Measurements from ENCODE around the gene SLC25A21.

The SLC25A21 gene

GRCh38 chr14:36947362-36947761 is 225.0 kb downstream of the SLC25A21 start:
- no peak for DNase-seq
- WGBS (ENCODE audit: insufficient coverage) = no CpG with 5 or more reads among the region's 1 CpG
- CTCF ChIA-PET = no interaction called here

GRCh38 chr14:36946872-36947271 is 225.5 kb downstream of the SLC25A21 start:
- no peaks in the 10 kb centered on the region for H3K9me3 ChIP-seq (ENCODE audit: control extremely low read depth in 1 of 5, control insufficient read depth in 4 of 5, insufficient read depth in 2 of 5, low read depth in 1 of 5, low read length in 4 of 5)
- no peak overlapping the region for H3K4me3 ChIP-seq (ENCODE audit: control insufficient read depth in 1 of 7, extremely low read depth in 1 of 7, insufficient read depth in 4 of 7, low read depth in 2 of 7, low read length in 6 of 7)
- no peak for DNase-seq
- CTCF ChIA-PET = no interaction called here
- no peaks in the 10 kb centered on the region for H3K36me3 ChIP-seq (ENCODE audit: control insufficient read depth in 4 of 4, insufficient read depth in 4 of 4, low read length in 3 of 4)
- POLR2A ChIA-PET = no interaction called here
- H3K4me1 ChIP-seq (ENCODE audit: control extremely low read depth in 1 of 4, control insufficient read depth in 4 of 4, insufficient read depth in 4 of 4, low read length in 3 of 4) = no peaks in the 10 kb centered on the region
- H3K27me3 ChIP-seq (replicated peaks in 2 of 5; ENCODE audit: control insufficient read depth in 4 of 5, insufficient read depth in 5 of 5, low read length in 4 of 5) = peaks cover 0 to 2% (median 0%) of the 10 kb centered on the region in 5 experiments
- H3K27ac ChIP-seq (ENCODE audit: insufficient read depth in 1 of 2, low read depth in 1 of 2, low read length in 2 of 2, poor library complexity in 1 of 2, severe bottlenecking in 2 of 2) = no peak overlapping the region
- WGBS (ENCODE audit: insufficient coverage) = no CpG with 5 or more reads among the region's 1 CpG

More at GRCh38 chr14:36947362-36947761, 225.0 kb downstream of the SLC25A21 start:
- no peaks in the 10 kb centered on the region for H3K9me3 ChIP-seq (ENCODE audit: control extremely low read depth in 1 of 5, control insufficient read depth in 4 of 5, insufficient read depth in 2 of 5, low read depth in 1 of 5, low read length in 4 of 5)
- H3K4me3 ChIP-seq (ENCODE audit: control insufficient read depth in 1 of 7, extremely low read depth in 1 of 7, insufficient read depth in 4 of 7, low read depth in 2 of 7, low read length in 6 of 7) = no peak overlapping the region
- POLR2A ChIA-PET = no interaction called here
- H3K27ac ChIP-seq (ENCODE audit: insufficient read depth in 1 of 2, low read depth in 1 of 2, low read length in 2 of 2, poor library complexity in 1 of 2, severe bottlenecking in 2 of 2) = no peak overlapping the region
- peaks cover 0 to 2% (median 0%) of the 10 kb centered on the region in 5 experiments for H3K27me3 ChIP-seq (replicated peaks in 2 of 5; ENCODE audit: control insufficient read depth in 4 of 5, insufficient read depth in 5 of 5, low read length in 4 of 5)
- no peaks in the 10 kb centered on the region for H3K36me3 ChIP-seq (ENCODE audit: control insufficient read depth in 4 of 4, insufficient read depth in 4 of 4, low read length in 3 of 4)
- H3K4me1 ChIP-seq (ENCODE audit: control extremely low read depth in 1 of 4, control insufficient read depth in 4 of 4, insufficient read depth in 4 of 4, low read length in 3 of 4) = no peaks in the 10 kb centered on the region

- no peak for DNase-seq
- Histone ChIP-seq H3K9me3 (ENCODE audit: control extremely low read depth in 1 of 5, control insufficient read depth in 4 of 5, insufficient read depth in 2 of 5, low read depth in 1 of 5, low read length in 4 of 5) (no peaks in the 10 kb centered on the region), H3K4me1 (ENCODE audit: control extremely low read depth in 1 of 4, control insufficient read depth in 4 of 4, insufficient read depth in 4 of 4, low read length in 3 of 4) (no peaks in the 10 kb centered on the region), H3K27ac (ENCODE audit: insufficient read depth in 1 of 2, low read depth in 1 of 2, low read length in 2 of 2, poor library complexity in 1 of 2, severe bottlenecking in 2 of 2) (no peak overlapping the region), H3K4me3 (ENCODE audit: control insufficient read depth in 1 of 7, extremely low read depth in 1 of 7, insufficient read depth in 4 of 7, low read depth in 2 of 7, low read length in 6 of 7) (no peak overlapping the region), H3K27me3 (replicated peaks in 2 of 5; ENCODE audit: control insufficient read depth in 4 of 5, insufficient read depth in 5 of 5, low read length in 4 of 5) (peaks cover 0 to 5% (median 0%) of the 10 kb centered on the region in 5 experiments), H3K36me3 (ENCODE audit: control insufficient read depth in 4 of 4, insufficient read depth in 4 of 4, low read length in 3 of 4) (no peaks in the 10 kb centered on the region)
- ChIA-PET POLR2A (no interaction called here), CTCF (no interaction called here)
- WGBS (ENCODE audit: insufficient coverage) = 88% methylated on average over 3 of the region's 5 CpGs
Observed at GRCh38 chr14:36944307-36945010, 227.9 kb downstream of the SLC25A21 start.

- Histone ChIP-seq H3K9me3 (ENCODE audit: control extremely low read depth in 1 of 5, control insufficient read depth in 4 of 5, insufficient read depth in 2 of 5, low read depth in 1 of 5, low read length in 4 of 5) (no peaks in the 10 kb centered on the region), H3K4me3 (ENCODE audit: control insufficient read depth in 1 of 7, extremely low read depth in 1 of 7, insufficient read depth in 4 of 7, low read depth in 2 of 7, low read length in 6 of 7) (no peak overlapping the region), H3K4me1 (ENCODE audit: control extremely low read depth in 1 of 4, control insufficient read depth in 4 of 4, insufficient read depth in 4 of 4, low read length in 3 of 4) (no peaks in the 10 kb centered on the region), H3K27me3 (replicated peaks in 2 of 5; ENCODE audit: control insufficient read depth in 4 of 5, insufficient read depth in 5 of 5, low read length in 4 of 5) (peaks cover 0 to 5% (median 0%) of the 10 kb centered on the region in 5 experiments), H3K36me3 (ENCODE audit: control insufficient read depth in 4 of 4, insufficient read depth in 4 of 4, low read length in 3 of 4) (no peaks in the 10 kb centered on the region), H3K27ac (ENCODE audit: insufficient read depth in 1 of 2, low read depth in 1 of 2, low read length in 2 of 2, poor library complexity in 1 of 2, severe bottlenecking in 2 of 2) (no peak overlapping the region)
- no peak for DNase-seq
- POLR2A ChIA-PET = no interaction called here
- CTCF ChIA-PET = interaction anchor here (1.1 kb wide), 1 partner anchor 14 kb away, joined by 3 read pairs; no protein-coding TSS in a partner anchor
- WGBS (ENCODE audit: insufficient coverage) = 89% methylated on average over 3 of the region's 4 CpGs
Observed at GRCh38 chr14:36942522-36943245, 229.7 kb downstream of the SLC25A21 start.

GRCh38 chr14:36941783-36942521 is 230.5 kb downstream of the SLC25A21 start:
- Histone ChIP-seq H3K36me3 (ENCODE audit: control insufficient read depth in 4 of 4, insufficient read depth in 4 of 4, low read length in 3 of 4) (no peaks in the 10 kb centered on the region), H3K4me3 (ENCODE audit: control insufficient read depth in 1 of 7, extremely low read depth in 1 of 7, insufficient read depth in 4 of 7, low read depth in 2 of 7, low read length in 6 of 7) (no peak overlapping the region), H3K9me3 (ENCODE audit: control extremely low read depth in 1 of 5, control insufficient read depth in 4 of 5, insufficient read depth in 2 of 5, low read depth in 1 of 5, low read length in 4 of 5) (no peaks in the 10 kb centered on the region), H3K27ac (ENCODE audit: insufficient read depth in 1 of 2, low read depth in 1 of 2, low read length in 2 of 2, poor library complexity in 1 of 2, severe bottlenecking in 2 of 2) (no peak overlapping the region), H3K4me1 (ENCODE audit: control extremely low read depth in 1 of 4, control insufficient read depth in 4 of 4, insufficient read depth in 4 of 4, low read length in 3 of 4) (no peaks in the 10 kb centered on the region), H3K27me3 (replicated peaks in 2 of 5; ENCODE audit: control insufficient read depth in 4 of 5, insufficient read depth in 5 of 5, low read length in 4 of 5) (peaks cover 0 to 6% (median 0%) of the 10 kb centered on the region in 5 experiments)
- ChIA-PET CTCF (interaction anchor here (0.6 to 0.7 kb wide), 2 partner anchors 19 to 23 kb away, joined by 3 read pairs; no protein-coding TSS in a partner anchor), POLR2A (no interaction called here)
- DNase-seq = peak; percentile 22 to 56 (median 39)
- WGBS (ENCODE audit: insufficient coverage) = 17% methylated on average over 5 of the region's 12 CpGs

- H3K27me3 ChIP-seq (replicated peaks in 2 of 5; ENCODE audit: control insufficient read depth in 4 of 5, insufficient read depth in 5 of 5, low read length in 4 of 5) = peaks cover 0 to 6% (median 0%) of the 10 kb centered on the region in 5 experiments
- 100% methylated on average over 1 of the region's 4 CpGs for WGBS (ENCODE audit: insufficient coverage)
- H3K27ac ChIP-seq (ENCODE audit: insufficient read depth in 1 of 2, low read depth in 1 of 2, low read length in 2 of 2, poor library complexity in 1 of 2, severe bottlenecking in 2 of 2) = no peak overlapping the region
- no peak overlapping the region for H3K4me3 ChIP-seq (ENCODE audit: control insufficient read depth in 1 of 7, extremely low read depth in 1 of 7, insufficient read depth in 4 of 7, low read depth in 2 of 7, low read length in 6 of 7)
- no peak for DNase-seq
- ChIA-PET POLR2A (no interaction called here), CTCF (no interaction called here)
- no peaks in the 10 kb centered on the region for H3K36me3 ChIP-seq (ENCODE audit: control insufficient read depth in 4 of 4, insufficient read depth in 4 of 4, low read length in 3 of 4)
- H3K9me3 ChIP-seq (ENCODE audit: control extremely low read depth in 1 of 5, control insufficient read depth in 4 of 5, insufficient read depth in 2 of 5, low read depth in 1 of 5, low read length in 4 of 5) = no peaks in the 10 kb centered on the region
- no peaks in the 10 kb centered on the region for H3K4me1 ChIP-seq (ENCODE audit: control extremely low read depth in 1 of 4, control insufficient read depth in 4 of 4, insufficient read depth in 4 of 4, low read length in 3 of 4)
Observed at GRCh38 chr14:36940476-36940875, 231.9 kb downstream of the SLC25A21 start.

Data from common myeloid progenitor, CD34-positive (primary cell).